ENCODE measurements around the gene MRPS27. TPM values are rescaled to one million over a fixed set of nuclear protein-coding genes. Genes with fewer than 3 reads are reported as not detected.

MRPS27 gene
- total RNA-seq = 45.7 TPM
- polyA plus RNA-seq (ENCODE audit: insufficient read depth in 1 of 8, insufficient read length in 8 of 8, low replicate concordance in 1 of 8) = 10 to 100 TPM; 37.0 to 46.6 (median 41.4) TPM
- long read RNA-seq, donor 1, transcript MRPS27-201 (11 exons, 2,785 nt) = major isoform, 8 of 9 reads
- long read RNA-seq, donor 1, partial matches to known transcripts = 0 of 9 reads
- long read RNA-seq, donor 1, other reads (novel, unspliced or antisense) = 0 of 9 reads
- long read RNA-seq, donor 2, partial matches to known transcripts = 0 of 1 reads
- long read RNA-seq, donor 2, other reads (novel, unspliced or antisense) = 0 of 1 reads
- long read RNA-seq, donor 3, transcript MRPS27-201 (11 exons, 2,785 nt) = major isoform, 11 of 20 reads
- long read RNA-seq, donor 3, partial matches to known transcripts = 7 of 20 reads
- long read RNA-seq, donor 3, other reads (novel, unspliced or antisense) = 0 of 20 reads
- long read RNA-seq, donor 4, transcript MRPS27-201 (11 exons, 2,785 nt) = major isoform, 9 of 10 reads
- long read RNA-seq, donor 4, partial matches to known transcripts = 0 of 10 reads
- long read RNA-seq, donor 4, other reads (novel, unspliced or antisense) = 0 of 10 reads
- long read RNA-seq, donor 5, full-length matches to known transcripts = 26 of 36 reads
- long read RNA-seq, donor 5, partial matches to known transcripts = 10 of 36 reads
- long read RNA-seq, donor 5, other reads (novel, unspliced or antisense) = 0 of 36 reads
- long read RNA-seq, donor 6, transcript MRPS27-201 (11 exons, 2,785 nt) = major isoform, 14 of 15 reads
- long read RNA-seq, donor 6, partial matches to known transcripts = 0 of 15 reads
- long read RNA-seq, donor 6, other reads (novel, unspliced or antisense) = 0 of 15 reads
- long read RNA-seq, donor 7, transcript MRPS27-201 (11 exons, 2,785 nt) = major isoform, 8 of 9 reads
- long read RNA-seq, donor 7, partial matches to known transcripts = 0 of 9 reads
- long read RNA-seq, donor 7, other reads (novel, unspliced or antisense) = 0 of 9 reads
- long read RNA-seq, donor 8, transcript MRPS27-201 (11 exons, 2,785 nt) = major isoform, 17 of 20 reads
- long read RNA-seq, donor 8, partial matches to known transcripts = 0 of 20 reads
- long read RNA-seq, donor 8, other reads (novel, unspliced or antisense) = 0 of 20 reads
- long read RNA-seq, donor 9, partial matches to known transcripts = 5 of 11 reads
- long read RNA-seq, donor 9, other reads (novel, unspliced or antisense) = 0 of 11 reads
- long read RNA-seq, donor 10, transcript MRPS27-201 (11 exons, 2,785 nt) = major isoform, 17 of 19 reads
- long read RNA-seq, donor 10, partial matches to known transcripts = 0 of 19 reads
- long read RNA-seq, donor 10, other reads (novel, unspliced or antisense) = 0 of 19 reads
- long read RNA-seq, donor 11, transcript MRPS27-201 (11 exons, 2,785 nt) = major isoform, 6 of 6 reads
- long read RNA-seq, donor 11, partial matches to known transcripts = 0 of 6 reads
- long read RNA-seq, donor 11, other reads (novel, unspliced or antisense) = 0 of 6 reads

DNA sequence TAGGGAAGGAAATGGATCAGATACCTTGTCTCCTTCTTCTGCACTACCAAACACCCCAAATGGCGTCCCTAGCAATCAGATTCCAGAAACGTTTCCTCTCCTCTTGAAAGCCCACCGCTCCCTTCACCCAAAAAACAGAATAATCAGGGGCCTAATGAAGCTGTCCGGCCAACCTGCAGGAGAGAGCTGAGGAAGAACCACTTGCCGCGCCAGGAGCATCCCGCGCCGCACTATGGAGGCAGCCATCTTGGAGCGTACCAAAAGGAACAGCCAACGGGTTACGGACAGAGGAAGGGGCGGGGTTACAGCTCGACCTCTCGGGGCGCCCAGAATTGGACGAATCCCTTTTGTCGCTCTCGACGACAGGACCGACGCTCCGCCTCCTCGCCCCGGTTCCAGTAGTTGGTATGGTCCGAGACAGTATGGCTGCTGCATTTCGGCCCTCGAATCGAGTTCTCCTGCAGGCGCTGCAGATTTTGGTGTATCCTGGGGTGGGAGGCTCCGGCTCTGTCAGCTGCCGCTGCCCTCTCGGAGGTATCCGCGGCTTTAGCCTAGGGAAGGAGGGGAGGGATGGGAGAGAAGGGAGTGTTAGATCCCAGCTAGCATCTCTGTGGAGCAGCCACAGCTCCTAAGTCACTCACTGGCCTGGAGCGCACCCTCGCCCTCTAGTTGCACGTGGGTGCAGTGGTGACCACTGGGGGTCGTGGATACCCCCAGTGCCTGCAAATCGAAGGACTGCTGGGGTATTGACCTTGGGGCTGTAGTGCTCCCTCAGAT lies at the start of gene MRPS27, which contains the start of gene PTCD2:
MRPS27 (minus strand) TSS at position 265 of the 777 bp plus-strand sequence; CDS start at position 246, 19 bp downstream.
PTCD2 (plus strand) TSS at position 398 of the 777 bp plus-strand sequence; CDS start at position 408, 10 bp downstream.
- H3K4me3 ChIP-seq (ENCODE audit: low read length) = peak within 1 kb of the TSS; percentile 87
- H3K27me3 ChIP-seq (ENCODE audit: control insufficient read depth, insufficient read depth, low read length) = no peaks in the 10 kb centered on the region
- H3K9me3 ChIP-seq (replicated peaks; ENCODE audit: control insufficient read depth, low read depth, low read length) = no peaks in the 10 kb centered on the region
- no peaks in the 10 kb centered on the region for H3K4me1 ChIP-seq (ENCODE audit: control insufficient read depth, insufficient read depth, low read length)
- H3K36me3 ChIP-seq (ENCODE audit: control insufficient read depth, insufficient read depth, low read length) = peaks cover 8% of the 10 kb centered on the region
- DNase-seq = peak; percentile 99
- under 1% methylated on average over 39 of the region's 40 CpGs for WGBS (ENCODE audit: insufficient coverage)
- H3K27ac ChIP-seq (ENCODE audit: low read length) = peak within 1 kb of the TSS; percentile 86

DNA sequence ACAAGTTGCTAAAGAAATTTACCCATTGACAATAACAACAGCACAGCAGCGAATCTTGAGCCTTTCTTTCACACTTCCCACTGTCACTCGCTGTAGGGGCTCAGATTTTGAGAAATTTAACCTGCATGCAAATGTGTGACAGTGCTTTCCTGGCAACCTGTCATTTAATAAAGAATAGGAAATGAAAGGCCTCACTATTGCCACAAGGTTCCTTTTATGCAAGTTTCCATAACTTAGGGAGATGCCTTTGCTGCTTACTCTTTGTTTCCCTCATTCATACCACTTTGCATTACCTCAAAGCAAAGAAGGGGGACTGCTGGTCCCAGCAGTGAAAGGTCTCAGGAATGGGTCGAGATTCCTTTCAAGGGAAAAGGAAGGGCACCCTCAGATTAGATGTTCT lies 49.7 kb upstream of the MRPS27 start:
- H3K27me3 ChIP-seq (ENCODE audit: control insufficient read depth, insufficient read depth, low read length) = no peaks in the 10 kb centered on the region
- H3K4me3 ChIP-seq (ENCODE audit: low read length) = no peak overlapping the region
- peaks cover 20% of the 10 kb centered on the region for H3K4me1 ChIP-seq (ENCODE audit: control insufficient read depth, insufficient read depth, low read length)
- peaks cover 4% of the 10 kb centered on the region for H3K9me3 ChIP-seq (replicated peaks; ENCODE audit: control insufficient read depth, low read depth, low read length)
- no peak overlapping the region for H3K27ac ChIP-seq (ENCODE audit: low read length)
- no CpG with 5 or more reads among the region's 3 CpGs for WGBS (ENCODE audit: insufficient coverage)
- peaks cover 2% of the 10 kb centered on the region for H3K36me3 ChIP-seq (ENCODE audit: control insufficient read depth, insufficient read depth, low read length)
- DNase-seq = no peak

DNA sequence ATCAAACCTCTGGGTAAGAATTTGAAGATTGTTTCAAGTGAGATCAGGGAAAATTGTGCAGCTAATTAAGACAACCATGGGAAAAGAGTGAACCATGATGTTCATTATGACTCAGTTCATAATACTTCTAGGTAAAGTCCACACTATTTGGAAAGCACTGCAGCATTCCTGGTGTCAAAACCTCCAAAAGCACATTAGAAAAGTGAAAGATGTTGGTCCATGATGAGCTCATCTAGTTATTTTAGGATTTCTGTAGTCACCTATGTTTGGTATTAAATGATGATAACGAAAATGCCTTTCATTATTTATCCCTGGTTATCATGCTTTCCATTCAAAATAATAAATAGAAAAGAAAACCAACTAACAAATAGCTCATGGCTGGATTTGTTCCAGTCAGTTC lies 49.3 kb upstream of the MRPS27 start:
- peaks cover under 1% of the 10 kb centered on the region for H3K9me3 ChIP-seq (replicated peaks; ENCODE audit: control insufficient read depth, low read depth, low read length)
- H3K4me1 ChIP-seq (ENCODE audit: control insufficient read depth, insufficient read depth, low read length) = peaks cover 22% of the 10 kb centered on the region
- no peaks in the 10 kb centered on the region for H3K27me3 ChIP-seq (ENCODE audit: control insufficient read depth, insufficient read depth, low read length)
- no peak overlapping the region for H3K4me3 ChIP-seq (ENCODE audit: low read length)
- no peak overlapping the region for H3K27ac ChIP-seq (ENCODE audit: low read length)
- DNase-seq = no peak
- peaks cover 2% of the 10 kb centered on the region for H3K36me3 ChIP-seq (ENCODE audit: control insufficient read depth, insufficient read depth, low read length)
- WGBS (ENCODE audit: insufficient coverage) = no CpG with 5 or more reads among the region's 1 CpG

DNA sequence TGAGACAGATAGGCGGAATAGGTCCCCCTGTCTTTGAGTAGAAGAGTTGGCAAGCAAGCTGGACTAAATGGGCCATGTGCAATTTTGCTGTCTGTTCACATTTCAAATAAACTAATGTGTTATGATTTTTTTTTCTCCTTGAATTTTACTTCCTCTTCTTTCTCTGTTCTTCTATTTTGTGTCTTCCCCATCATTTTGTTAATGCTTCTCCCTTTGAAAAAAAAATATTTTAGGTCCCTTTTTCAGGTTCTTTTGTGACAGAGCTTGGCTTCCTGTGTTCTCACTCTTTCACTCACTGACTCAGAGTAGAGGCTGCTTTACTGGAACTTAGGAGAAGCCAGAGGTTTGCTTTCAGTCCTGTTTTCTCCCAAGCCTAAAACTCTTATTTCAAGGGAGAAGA lies 48.2 kb upstream of the MRPS27 start:
- Histone ChIP-seq H3K4me3 (ENCODE audit: low read length) (no peak overlapping the region), H3K9me3 (replicated peaks; ENCODE audit: control insufficient read depth, low read depth, low read length) (no peaks in the 10 kb centered on the region), H3K27me3 (ENCODE audit: control insufficient read depth, insufficient read depth, low read length) (no peaks in the 10 kb centered on the region), H3K27ac (ENCODE audit: low read length) (no peak overlapping the region), H3K4me1 (ENCODE audit: control insufficient read depth, insufficient read depth, low read length) (peaks cover 23% of the 10 kb centered on the region), H3K36me3 (ENCODE audit: control insufficient read depth, insufficient read depth, low read length) (peaks cover 2% of the 10 kb centered on the region)
- no peak for DNase-seq
- WGBS (ENCODE audit: insufficient coverage) = no CpG with 5 or more reads among the region's 1 CpG

DNA sequence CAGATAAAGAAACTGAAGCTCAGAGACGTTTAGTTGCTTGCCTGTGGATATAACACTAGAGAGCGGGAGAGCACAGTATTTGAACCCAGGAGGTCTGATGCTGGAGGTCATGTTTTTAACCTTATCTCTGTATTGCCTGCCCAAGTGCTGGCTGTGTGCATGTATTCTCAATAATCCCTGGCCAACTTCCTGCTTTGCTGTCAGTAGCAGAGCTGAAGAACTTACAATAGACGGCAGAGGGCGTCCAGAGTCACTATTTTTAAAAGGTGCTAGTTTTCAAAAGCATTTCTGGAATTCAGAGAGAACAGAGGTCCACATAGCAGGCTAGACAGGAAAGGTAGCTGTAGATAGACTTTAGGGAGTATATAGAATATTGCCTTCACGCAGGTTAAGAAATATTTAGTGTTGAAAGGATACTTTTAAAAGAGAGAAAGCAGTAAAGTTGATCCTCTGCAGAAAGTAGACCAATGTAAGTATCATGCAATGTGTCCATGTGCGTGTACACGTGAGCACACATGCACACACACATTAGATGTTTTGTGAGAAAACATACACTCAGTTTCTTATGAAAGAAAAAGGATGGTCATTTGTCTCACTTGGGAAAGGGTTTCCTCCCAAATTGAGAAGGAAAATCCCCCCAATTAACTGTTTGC lies 46.4 kb upstream of the MRPS27 start:
- Histone ChIP-seq H3K4me3 (ENCODE audit: low read length) (no peak overlapping the region), H3K4me1 (ENCODE audit: control insufficient read depth, insufficient read depth, low read length) (peaks cover 25% of the 10 kb centered on the region), H3K27me3 (ENCODE audit: control insufficient read depth, insufficient read depth, low read length) (no peaks in the 10 kb centered on the region), H3K9me3 (replicated peaks; ENCODE audit: control insufficient read depth, low read depth, low read length) (no peaks in the 10 kb centered on the region), H3K27ac (ENCODE audit: low read length) (no peak overlapping the region), H3K36me3 (ENCODE audit: control insufficient read depth, insufficient read depth, low read length) (peaks cover 12% of the 10 kb centered on the region)
- 0% methylated on average over 1 of the region's 7 CpGs for WGBS (ENCODE audit: insufficient coverage)
- peak; percentile 92 for DNase-seq

DNA sequence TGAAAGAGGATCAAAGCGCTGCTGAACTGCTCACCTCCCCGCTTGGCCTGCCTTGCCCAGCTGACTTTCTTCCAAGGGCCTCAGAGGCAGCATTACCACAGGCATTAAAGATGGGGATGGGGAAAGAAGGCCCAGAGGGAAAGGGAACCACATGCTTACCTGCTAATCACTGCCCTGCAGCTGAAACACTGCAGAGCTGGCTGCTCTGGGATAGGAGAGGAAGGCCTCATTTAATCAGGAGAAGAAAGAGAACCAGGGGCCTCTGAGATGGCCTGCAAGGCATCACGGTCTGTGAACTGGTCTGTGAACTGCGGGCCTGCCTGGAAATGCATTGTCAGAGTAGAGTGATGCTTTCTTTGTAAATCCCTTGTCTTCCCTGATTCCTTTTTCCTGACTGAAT lies 44.9 kb upstream of the MRPS27 start:
- Histone ChIP-seq H3K27me3 (ENCODE audit: control insufficient read depth, insufficient read depth, low read length) (no peaks in the 10 kb centered on the region), H3K4me3 (ENCODE audit: low read length) (no peak overlapping the region), H3K27ac (ENCODE audit: low read length) (no peak overlapping the region), H3K4me1 (ENCODE audit: control insufficient read depth, insufficient read depth, low read length) (peaks cover 21% of the 10 kb centered on the region), H3K36me3 (ENCODE audit: control insufficient read depth, insufficient read depth, low read length) (peaks cover 18% of the 10 kb centered on the region), H3K9me3 (replicated peaks; ENCODE audit: control insufficient read depth, low read depth, low read length) (no peaks in the 10 kb centered on the region)
- 60% methylated on average over 3 of the region's 4 CpGs for WGBS (ENCODE audit: insufficient coverage)
- DNase-seq = no peak

DNA sequence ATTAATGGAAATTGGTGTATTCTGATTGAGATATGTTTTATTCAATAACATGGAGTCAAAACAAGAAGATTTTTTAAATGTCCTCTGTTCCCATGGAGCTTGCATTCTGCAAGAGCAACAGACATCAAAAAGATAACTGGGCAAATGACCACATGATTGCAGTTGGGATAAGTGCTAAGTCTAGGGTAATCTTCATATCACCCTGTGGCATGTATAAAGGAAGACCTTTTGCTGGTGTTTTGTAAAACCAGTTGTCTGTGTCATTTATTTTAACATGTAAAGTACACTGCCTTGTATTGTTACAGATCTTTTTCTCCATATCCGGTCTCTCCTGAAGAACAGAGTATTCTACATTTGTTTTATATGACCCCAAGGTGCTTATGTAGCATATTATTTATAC lies 44.1 kb upstream of the MRPS27 start:
- Histone ChIP-seq H3K36me3 (ENCODE audit: control insufficient read depth, insufficient read depth, low read length) (peaks cover 22% of the 10 kb centered on the region), H3K27me3 (ENCODE audit: control insufficient read depth, insufficient read depth, low read length) (no peaks in the 10 kb centered on the region), H3K4me3 (ENCODE audit: low read length) (no peak overlapping the region), H3K9me3 (replicated peaks; ENCODE audit: control insufficient read depth, low read depth, low read length) (no peaks in the 10 kb centered on the region), H3K27ac (ENCODE audit: low read length) (no peak overlapping the region), H3K4me1 (ENCODE audit: control insufficient read depth, insufficient read depth, low read length) (peaks cover 19% of the 10 kb centered on the region)
- DNase-seq = no peak
- WGBS (ENCODE audit: insufficient coverage) = no CpG with 5 or more reads among the region's 1 CpG

DNA sequence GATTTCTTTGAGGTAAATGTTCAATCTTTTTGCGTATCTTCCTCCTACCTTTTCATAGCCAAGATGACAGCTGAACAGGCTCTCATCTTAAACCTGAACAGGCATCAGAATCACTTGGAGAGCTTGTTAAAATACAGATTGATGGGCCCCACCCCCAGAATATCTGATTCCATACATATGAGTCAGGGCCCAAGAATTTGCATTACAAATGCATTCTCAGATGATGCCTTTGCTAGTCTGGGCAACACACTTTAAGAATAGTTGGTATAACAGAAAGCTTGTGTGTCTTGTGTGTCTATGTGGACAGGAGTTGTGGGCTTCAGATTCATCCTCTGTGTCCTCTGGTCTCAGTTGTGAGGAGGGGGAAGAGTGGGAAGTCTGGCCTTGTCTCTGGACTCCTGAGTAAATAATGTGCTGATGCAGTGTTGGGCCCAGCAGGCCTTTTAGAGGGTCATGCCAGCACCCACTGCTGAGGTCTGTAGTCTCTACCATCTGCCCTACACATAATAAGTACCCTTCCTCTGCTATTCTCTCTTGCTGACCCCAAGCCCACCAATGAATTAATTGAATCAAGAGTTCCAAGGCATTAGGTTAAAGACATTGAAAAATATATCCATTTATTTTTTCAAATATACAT lies 43.2 kb upstream of the MRPS27 start:
- no peak overlapping the region for H3K27ac ChIP-seq (ENCODE audit: low read length)

More for the DNA sequence above, 43.2 kb upstream of the MRPS27 start:
- Histone ChIP-seq H3K4me1 (ENCODE audit: control insufficient read depth, insufficient read depth, low read length) (peaks cover 19% of the 10 kb centered on the region), H3K4me3 (ENCODE audit: low read length) (no peak overlapping the region), H3K27me3 (ENCODE audit: control insufficient read depth, insufficient read depth, low read length) (no peaks in the 10 kb centered on the region), H3K9me3 (replicated peaks; ENCODE audit: control insufficient read depth, low read depth, low read length) (no peaks in the 10 kb centered on the region), H3K36me3 (ENCODE audit: control insufficient read depth, insufficient read depth, low read length) (peaks cover 26% of the 10 kb centered on the region)
- no peak for DNase-seq
- no CpG with 5 or more reads among the region's 1 CpG for WGBS (ENCODE audit: insufficient coverage)

All from muscle of leg (tissue), 16 donors.